Stimulated activated CD4-positive, alpha-beta T cell treated with anti-CD3 and anti-CD28 coated beads, TNF-alpha, amount 100 ng/mL, for 4 hours (primary cell): Measurements from ENCODE around the gene IL27RA.

Experiments
- DNase-seq, 3 experiments: peaks; one replicate each; pipeline ENCODE4 v3.0.0-alpha.2; 2020; ENCODE audit warnings: low read depth in 3 of 3

IL27RA gene

DNA sequence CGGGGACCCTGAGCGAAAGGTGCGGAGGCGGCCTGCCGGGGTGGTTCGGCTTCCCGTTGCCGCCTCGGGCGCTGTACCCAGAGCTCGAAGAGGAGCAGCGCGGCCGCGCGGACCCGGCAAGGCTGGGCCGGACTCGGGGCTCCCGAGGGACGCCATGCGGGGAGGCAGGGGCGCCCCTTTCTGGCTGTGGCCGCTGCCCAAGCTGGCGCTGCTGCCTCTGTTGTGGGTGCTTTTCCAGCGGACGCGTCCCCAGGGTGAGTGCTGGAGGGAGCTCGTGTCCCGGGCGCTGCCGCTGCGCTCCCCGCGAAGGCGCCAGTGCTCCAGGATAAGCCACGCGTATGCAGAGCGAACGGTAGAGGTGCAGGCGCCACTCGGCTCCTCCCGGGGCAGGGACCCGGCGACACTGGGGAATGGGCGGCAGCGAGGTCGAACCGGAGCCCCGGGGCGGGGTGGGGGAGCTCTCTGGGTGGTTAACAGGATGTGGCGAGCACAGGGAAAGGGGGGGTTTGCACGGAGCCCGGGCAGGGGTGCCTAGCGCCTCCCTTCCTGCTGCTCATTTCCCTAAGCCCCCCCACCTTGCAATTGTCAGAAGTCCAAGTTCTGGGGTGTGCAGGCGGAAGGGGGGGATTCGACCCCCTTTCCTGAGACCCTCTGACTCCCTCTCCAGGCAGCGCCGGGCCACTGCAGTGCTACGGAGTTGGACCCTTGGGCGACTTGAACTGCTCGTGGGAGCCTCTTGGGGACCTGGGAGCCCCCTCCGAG, at the start of gene IL27RA:
Gene IL27RA (plus strand): TSS at position 44 of the 762 bp plus-strand sequence. CDS start 111 bp downstream, at position 155.
- peak; percentile 61 to 86 (median 70) for DNase-seq

DNA sequence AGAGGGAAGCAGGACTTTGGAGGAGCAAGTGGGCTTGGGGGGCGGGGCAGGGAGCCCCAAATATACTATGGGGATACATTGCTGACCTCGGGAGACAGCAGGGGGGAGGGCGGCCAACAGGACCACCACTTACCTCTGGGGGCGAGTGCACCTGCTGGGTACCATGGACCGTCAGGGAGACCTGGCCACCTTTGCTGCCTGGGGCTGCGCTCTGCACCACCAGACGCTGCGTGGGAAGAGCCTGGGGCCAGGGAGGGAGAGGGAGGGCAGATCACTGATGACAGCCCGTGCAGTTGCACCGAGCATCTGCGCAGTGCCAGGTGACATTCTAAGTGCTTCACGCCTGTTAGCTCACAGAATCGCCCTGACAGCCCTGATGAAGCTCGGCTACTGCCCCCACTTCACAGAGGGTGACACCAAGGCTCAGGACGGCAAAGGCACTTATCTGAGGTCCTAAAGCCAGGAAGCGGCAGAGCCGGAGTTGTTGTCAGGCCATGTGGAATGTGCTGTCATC, 49.5 kb upstream of the IL27RA start:
- no peak for DNase-seq

DNA sequence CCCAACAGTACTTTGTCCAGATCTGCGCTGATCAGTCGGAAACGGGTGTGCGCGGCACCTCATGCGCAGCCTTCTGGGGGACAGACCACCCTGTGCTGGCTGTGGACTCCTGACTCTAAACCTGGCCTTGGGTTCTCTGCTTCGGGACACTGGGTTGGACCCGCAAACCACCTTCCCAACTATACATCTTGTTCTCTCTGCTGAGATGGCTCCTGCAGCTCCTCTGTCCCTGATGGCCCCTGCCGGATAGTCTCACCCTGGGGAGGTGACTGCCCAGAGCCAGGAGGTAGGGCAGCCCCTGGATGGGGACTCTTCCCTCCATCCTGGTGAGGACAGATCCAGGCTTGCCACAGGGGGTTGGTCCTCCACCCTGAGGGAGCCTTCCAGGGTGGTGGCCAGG, 48.8 kb upstream of the IL27RA start:
- no peak for DNase-seq

DNA sequence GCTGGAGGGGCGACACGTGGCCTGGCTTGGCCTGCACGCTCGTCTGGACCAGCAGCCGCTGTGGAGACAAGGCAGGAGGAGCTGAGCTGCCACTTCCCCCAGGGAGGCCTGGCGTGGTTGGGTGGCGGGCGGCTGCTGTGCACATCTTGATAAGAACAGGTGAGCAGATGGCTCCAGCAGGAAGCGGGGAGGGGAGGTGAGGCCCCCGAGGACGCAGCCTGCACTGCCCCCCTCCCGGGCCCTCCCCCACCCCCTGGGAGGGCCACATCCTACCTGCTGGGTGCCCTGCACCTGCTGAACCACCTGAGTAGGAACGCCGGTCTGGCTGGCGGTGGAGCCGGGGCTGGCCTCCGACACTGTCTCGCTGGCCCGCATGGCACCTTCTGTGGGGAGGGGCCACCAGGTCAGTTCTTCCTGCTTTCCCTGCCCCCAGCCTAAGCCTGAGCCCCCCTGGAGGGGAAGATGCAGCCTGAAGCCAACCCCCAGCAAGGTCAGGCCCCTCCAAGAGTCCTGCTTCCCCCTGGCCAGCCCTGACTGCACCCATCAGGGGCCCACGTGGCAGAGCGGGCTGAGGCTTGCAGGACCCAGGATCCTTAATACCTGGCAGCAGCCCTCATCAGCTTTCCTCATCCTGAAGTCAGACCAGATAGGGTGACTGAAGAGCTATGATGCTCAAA, 48.2 kb upstream of the IL27RA start:
- DNase-seq = no peak

DNA sequence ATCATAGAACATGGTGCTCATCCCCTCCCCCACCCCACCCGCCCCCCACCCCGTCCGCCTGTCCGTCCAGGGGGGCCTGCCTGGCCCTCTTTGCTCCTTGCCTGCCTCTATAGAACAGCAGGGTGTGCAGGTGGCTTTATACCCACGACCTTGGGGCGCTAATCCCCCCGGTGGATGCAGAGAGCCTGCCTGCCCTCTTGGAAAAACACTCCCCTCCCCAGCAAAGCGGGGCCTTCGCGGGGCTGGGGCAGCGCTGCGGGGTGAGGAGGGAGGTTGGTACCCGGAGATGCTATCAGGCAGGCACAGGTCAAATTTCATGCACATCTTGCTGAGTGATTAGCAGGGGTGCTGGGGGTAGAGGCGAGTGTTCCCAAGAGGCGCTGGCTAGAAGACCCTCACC, 47.4 kb upstream of the IL27RA start:
- DNase-seq = no peak

DNA sequence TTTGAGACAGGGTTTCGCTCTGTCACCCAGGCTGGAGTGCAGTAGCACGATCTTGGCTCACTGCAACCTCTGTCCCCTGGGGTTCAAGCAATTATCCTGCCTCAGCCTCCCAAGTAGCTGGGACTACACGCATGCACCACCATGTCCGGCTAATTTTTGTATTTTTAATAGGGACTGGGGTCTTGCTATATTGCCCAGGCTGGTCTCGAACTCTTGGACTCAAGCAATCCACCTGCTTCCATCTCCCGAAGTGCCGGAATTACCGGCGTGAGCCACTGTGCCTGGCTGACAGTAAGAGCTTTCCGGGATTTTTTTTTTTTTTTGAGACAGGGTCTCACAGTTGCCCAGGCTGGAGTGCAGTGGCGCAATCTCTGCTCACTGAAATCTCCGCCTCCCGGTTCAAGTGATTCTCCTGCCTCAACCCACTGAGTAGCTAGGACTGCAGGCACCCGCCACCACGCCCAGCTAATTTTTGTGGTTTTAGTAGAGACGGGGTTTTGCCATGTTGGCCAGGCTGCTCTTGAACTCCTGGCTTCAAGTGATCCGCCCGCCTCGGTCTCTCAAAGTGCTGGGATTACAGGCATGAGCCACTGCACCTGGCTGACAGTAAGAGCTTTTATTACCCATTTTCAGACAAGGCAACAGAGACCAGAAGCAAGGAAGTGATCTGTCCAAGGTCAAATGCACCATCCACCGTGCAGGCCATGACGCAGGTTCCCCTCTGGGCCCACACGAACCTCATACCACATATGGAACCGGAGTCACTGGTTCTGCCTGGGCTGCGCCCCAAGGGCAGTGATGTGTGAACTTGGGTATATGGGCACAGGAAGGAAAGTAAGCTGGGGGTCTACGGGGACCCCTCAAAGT, 46.5 kb upstream of the IL27RA start:
- DNase-seq = no peak

DNA sequence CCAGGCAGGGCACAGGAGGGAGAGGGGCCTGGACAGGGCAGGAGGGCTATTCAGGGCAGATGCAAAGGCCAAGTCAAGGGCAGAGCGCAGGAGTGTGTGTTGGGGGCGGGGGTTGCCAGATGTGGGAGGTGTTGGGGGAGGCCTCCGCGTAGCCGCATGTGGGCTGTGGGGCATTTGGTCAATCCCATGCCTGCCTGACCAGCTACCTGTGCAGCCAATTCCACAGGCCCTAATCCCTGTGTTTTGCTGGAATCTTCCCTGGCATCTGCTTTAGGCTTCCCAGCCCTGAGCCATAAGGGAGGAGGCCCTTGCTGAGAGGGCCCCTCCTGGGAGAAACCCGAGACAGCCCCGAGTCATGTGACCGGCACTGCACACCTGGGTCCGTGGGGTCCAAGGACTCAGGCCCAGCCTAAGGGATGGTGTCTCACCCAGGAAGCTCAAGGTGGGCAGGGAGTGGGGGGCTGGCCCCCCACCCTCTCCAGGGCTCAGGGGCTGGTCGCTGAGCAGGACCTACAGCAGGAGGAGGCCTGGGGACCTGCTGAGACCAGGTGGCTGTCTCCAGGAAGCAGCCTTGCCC, 45.7 kb upstream of the IL27RA start:
- no peak for DNase-seq

DNA sequence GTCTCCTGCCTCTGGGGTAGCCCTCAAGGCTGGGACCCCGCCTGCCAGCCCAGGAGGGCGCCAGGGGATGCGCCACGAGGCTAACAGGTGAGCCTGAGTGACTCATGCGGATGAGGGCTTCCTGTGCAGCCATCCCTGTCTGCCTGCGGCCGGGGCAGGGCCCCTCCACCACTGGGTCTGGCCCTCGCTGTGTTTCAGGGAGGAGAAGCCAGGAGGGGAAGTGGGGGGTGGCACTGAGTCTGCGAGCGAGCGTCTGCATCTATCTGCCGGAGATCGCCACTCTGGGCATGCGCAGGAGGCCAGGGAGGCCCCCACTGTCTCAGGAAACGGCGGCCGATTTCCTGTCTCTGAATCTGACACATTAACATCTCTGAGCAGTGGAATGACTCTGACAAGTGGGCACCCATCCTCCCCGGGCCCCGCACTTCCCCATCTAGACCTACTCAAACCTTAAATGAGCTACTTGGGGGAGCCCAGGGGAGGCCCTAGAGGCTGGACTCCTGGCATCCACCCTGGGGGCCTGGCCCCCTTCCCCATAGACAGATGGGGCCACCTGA, 45.1 kb upstream of the IL27RA start:
- DNase-seq = peak; percentile 94 to 99 (median 99)

DNA sequence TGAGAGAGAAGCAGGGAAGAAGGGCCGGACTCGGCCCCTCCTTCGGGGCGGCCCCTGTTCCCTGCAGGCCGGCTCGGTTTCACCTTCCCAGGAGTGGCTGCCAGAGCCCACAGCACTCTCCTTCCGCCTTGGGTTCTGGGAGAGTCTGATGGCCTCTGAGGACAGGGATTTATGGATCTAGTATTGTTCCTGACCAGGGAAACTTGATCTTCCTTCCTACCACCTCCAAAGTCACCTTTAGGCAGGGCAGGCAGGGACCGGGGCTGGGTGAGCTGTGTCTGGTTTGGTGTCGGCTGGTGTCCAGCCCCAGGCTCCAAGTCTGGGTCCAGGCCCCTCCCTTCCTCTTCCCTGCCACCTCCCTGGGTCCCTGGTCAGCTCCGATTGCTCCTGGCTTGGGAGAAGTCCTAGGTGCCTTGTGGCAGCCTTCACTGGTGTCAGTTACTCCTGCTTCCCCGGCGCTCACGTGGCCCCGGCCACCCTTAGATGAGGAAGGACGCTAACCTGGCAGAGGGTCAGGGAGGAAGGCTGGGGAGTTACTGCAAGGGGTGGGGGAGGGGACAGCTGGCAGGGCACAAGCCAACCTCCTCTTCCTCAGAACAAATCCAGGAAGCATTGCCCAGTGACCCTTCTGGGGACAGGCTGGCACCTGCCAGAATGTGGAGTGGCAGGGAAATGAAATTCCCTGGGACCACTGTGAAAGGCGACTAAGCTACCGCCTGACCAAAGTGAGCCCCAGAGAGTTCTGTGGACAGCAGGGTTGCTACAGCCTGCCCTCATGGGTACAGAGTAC, 44.3 kb upstream of the IL27RA start:
- no peak for DNase-seq

DNA sequence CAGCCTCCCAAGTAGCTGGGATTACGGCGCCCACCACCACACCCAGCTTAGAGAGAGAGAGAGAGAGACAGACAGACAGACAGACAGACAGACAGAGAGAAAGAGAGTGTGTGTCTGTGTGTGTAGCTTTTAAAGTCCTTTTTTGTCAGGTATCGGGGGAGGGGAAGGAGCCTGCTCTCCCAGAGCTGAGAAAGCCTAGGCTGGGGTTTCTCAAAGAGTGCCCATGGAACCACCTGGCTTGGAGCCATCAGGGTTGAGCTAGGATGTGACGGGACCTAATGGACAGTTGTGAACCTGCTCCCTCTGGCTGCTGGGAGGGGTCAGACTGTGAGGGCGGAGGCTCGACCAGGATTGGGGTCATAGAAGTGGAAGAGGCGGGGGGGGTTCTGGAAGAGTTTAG, 42.1 kb upstream of the IL27RA start:
- DNase-seq = no peak

DNA sequence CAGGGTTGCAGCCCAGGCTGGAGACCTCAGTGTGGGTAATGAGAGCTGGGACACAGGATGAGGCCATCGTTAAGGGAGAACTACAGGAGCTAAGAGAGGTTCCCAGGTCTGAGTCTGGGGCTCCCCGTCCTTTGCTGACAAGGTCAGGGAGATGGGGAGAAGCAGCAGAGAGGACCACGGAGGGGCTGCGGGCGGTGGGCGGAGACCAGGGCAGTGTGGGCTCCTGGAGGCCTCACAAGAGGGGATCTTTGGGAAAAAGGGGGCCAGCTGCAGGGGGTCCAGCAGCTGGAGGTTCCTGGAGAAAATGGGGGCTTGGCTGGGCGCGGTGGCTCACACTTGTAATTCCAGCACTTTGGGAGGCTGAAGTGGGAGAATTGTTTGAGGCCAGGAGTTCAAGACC, 41.5 kb upstream of the IL27RA start:
- no peak for DNase-seq

DNA sequence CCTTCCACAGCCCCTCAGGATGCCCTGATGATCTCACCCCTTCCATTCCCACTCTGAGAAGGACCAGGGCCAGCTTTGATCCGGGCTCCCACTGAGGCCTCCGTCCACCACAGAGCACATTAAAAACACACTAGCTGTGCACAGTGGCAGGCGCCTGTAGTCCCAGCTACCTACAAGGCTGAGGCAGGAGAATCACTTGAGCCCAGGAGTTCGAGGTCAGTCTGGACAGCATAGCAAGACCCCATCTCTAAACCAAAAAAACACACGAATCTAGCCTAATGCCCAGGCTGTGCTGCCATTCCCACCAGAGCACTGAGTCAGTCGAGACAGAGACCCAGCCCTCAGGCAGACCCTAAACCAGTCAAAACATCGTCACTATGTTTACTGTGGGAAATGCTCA, 39.5 kb upstream of the IL27RA start:
- DNase-seq = no peak

DNA sequence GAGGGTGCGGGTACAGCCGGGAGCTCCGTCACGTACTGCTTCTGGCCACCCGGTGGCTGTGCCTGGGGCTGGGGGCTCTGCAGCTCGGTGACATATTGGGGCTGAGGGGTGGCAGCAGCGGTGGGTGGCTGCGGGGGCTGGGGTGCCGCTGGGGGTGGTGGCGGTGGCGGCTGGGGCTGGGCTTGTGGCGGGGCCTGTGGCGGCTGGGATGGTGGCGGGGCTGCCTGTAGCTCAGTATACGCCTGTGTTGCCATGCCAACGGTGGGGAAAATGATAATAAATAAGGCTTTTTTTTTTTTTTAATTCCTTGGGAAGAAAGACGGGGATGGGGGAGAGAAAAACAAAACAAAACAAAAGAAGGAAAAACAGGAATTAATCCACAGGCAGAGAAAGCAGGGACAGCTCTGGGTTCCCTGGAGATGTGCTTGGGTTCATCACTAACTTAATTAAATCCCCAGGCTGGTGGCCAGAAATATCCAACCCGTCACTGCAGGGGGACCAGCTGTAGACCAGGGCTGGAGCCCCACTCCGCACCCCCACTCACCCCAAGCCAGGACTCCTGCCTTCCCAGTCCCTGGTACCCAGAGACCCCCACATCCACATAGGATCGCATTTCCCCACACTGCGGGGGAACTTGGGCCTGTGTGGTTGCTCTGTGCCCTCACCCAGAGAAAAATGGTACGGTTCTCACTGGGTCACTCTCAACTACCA, 37.8 kb upstream of the IL27RA start:
- no peak for DNase-seq

DNA sequence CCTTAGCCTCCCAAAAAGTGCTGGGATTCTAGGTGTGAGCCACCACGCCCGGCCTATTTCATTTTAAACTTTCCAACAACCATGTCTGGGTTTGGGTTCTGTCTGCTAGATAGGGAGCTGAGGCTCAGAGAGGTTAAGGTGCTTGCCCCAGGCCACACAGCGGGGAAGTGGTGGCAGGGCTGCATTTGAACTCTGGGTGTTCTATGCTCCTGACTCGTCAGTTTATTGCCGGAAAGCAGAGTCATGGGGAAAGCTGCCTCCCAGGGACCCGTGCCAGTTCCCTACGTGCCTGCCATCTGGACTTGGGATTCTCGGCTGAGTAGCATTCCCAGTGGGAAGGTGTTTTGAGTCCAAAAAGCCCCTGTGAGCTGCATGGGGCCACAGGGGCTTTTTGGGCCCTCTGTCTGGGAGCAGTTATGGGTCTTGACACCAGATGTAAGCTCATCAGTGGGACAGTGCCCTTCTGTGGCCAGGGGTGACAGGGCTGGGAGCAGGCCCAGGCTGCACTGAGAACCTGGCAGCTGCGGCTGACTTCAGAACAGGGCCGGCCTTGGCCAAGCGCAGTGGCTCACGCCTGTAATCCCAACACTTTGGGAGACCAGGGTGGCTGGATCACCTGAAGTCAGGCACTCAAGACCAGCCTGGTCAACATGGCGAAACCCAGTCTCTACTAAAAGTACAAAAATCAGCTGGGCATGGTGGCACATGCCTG, 36.4 kb upstream of the IL27RA start:
- DNase-seq = no peak

DNA sequence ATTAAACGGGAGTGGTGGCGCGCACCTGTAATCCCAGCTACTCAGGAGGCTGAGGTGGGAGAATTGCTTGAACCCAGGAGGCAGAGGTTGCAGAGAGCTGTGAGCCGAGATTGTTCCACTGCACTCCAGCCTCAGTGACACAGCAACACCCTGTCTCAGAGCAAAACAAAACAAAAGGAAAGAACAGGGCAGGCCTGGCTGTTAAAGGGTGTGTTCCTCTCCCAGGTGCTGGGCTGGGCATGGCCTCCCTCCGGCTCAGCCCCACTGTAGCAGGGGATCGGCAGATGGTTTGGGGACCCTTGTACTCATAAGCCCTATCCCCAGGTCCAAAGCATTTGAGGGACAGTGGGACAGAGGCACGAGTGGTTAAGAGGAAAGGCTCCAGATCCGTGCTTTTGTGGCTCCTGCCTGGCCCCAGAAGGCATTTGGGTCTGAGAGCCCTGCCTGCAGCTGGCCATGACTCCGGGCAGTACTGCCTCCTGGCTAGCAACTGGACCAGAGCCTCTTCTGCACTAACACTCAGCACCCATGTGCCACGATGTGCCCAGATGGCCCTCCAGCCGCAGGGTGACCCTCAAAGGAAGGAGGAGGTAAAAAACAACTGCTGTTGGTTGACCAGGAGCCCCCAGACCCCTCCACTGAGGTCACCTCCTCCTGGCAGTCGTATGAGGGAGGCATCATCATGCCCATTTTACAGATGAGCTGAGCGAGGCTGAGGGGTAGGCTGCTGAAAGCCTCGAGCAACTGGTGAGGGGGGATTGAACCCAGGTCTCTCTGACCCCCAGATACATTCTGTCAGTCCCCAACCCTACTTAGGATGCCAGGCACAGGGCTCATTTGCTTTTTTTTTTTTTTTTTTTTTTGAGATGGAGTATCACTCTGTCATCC, 35.4 kb upstream of the IL27RA start:
- DNase-seq = no peak

DNA sequence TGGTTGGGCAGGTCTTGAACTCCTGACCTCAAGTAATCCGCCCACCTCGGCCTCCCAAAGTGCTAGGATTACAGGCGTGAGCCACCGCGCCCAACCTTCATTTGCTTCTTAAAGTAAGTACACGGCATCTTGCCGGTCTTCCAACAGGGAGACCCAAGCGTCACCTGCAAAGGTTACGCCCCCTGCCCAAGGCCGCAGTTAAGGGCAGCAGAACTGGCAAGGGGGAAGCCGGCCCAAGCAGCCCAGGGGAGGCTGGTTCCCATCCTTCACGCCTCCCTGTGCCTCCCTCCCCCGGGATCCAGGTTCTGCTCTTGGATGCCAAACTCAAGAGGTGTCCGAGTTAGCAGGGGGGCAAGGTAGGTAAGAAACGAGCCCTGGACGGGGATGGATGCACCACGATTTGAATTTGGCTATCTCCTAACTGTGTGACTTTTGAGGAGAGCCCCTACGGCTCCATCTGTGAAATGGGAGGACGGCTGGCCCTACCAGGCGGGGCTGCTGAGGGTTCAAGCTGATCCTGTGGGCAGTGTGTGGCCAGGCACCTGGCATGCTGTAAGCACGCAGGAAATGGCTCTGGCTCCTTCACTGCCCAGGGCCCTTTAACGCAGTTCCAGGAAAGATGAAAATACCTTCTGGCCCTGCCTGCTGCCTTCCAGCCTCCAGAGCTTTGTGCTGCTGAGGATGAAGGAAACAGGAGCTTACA, 34.5 kb upstream of the IL27RA start:
- DNase-seq = no peak

DNA sequence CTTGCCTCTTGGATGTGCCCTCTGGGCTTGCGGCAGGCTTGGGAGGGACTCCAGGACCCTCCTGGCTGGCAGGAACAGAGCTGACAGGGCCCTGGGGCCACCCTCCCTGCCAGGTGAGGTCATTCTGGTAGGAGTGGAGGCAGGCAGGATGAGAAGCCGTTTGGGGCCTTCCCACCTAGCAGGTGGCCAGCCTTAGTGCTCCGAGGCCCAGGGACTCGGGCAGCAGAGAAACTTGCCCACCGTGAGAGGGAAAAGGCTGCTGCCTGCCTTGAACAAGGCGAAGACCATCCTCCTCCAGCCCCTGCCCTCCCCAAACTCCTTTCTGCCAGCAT, 34.0 kb upstream of the IL27RA start:
- no peak for DNase-seq

DNA sequence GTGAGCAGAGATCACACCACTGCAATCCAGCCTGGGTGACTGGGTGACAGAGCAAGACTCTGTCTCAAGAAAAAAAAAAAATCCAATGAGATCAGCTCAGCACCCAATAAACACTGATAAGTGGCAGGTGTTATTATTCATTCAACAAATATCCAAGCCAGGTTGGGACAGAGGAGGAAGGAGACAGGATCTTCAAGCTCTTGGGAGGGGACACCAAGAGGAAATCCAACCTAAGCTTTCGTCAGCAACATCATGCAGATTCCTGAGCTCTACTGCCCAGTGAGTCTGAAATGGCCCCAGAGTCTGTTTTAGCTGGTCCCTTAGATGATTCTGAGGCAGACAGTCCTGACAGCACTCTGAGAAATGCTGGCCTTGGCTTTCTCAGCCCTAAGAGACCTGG, 33.1 kb upstream of the IL27RA start:
- no peak for DNase-seq
